GM10847 (cell line): ENCODE measurements around the gene MAP3K2.

Experiments
- POLR2A ChIP-seq: IDR thresholded peaks from 2 replicates; pipeline ENCODE4 v1.6.1; 2011; ENCODE audit not compliant: insufficient read length; ENCODE audit errors: extremely low read depth

Gene MAP3K2

GRCh38 chr2:127424598-127425520 is 37.1 kb upstream of the MAP3K2 start:
- no peak for TF ChIP-seq POLR2A

- TF ChIP-seq POLR2A: no peak
Observed at GRCh38 chr2:127423880-127424279, 36.1 kb upstream of the MAP3K2 start.

- TF ChIP-seq POLR2A: no peak
Observed at GRCh38 chr2:127423478-127423843, 35.7 kb upstream of the MAP3K2 start.

GRCh38 chr2:127422559-127423477 is 35.0 kb upstream of the MAP3K2 start:
- no peak for TF ChIP-seq POLR2A

GRCh38 chr2:127421871-127422558 is 34.2 kb upstream of the MAP3K2 start:
- no peak for TF ChIP-seq POLR2A

GRCh38 chr2:127421116-127421800 is 33.5 kb upstream of the MAP3K2 start:
- TF ChIP-seq POLR2A: no peak

GRCh38 chr2:127420039-127420864 is 32.5 kb upstream of the MAP3K2 start:
- no peak for TF ChIP-seq POLR2A

- TF ChIP-seq POLR2A: no peak
Observed at GRCh38 chr2:127419448-127420038, 31.8 kb upstream of the MAP3K2 start.

- TF ChIP-seq POLR2A: no peak
Observed at GRCh38 chr2:127419112-127419430, 31.3 kb upstream of the MAP3K2 start.

GRCh38 chr2:127418300-127419111 is 30.7 kb upstream of the MAP3K2 start, which contains the start of gene PROC:
Gene PROC, plus strand, starts transcription at chr2:127418427. Its CDS starts 1,516 bp downstream, at chr2:127419943.
- TF ChIP-seq POLR2A: no peak

GRCh38 chr2:127417406-127417805 is 29.6 kb upstream of the MAP3K2 start:
- TF ChIP-seq POLR2A: no peak

- TF ChIP-seq POLR2A: no peak
Observed at GRCh38 chr2:127416506-127417001, 28.8 kb upstream of the MAP3K2 start.

- TF ChIP-seq POLR2A: no peak
Observed at GRCh38 chr2:127415593-127416505, 28.1 kb upstream of the MAP3K2 start.
